GM18858 (cell line): ENCODE data around the gene PITPNB.

Experiments
- ATAC-seq: cut with Tn5 transposase; IDR thresholded peaks from one replicate; pipeline ENCODE4 v1.9.1; 2021; ENCODE audit not compliant: unreplicated experiment

Gene PITPNB

DNA sequence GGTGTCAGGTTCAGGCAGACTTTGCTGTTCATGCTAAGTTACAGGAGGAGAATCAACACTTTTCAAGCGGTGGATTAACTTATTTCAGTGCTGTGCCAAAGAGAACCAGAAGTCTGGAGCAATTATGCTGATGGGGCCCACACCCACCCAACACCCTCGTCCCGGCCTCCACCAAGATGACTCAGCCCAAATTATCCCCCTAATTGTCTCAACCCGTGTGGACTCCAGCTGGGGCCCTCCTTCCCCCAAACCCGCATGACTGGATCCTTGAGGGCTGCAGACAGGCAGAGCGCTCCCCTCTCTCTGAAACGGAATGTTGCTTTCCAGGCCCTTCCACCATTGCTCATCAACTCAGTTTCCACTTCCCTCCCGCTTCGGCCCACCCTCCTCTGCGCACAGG lies 82.9 kb downstream of the PITPNB start:
- no peak for ATAC-seq

DNA sequence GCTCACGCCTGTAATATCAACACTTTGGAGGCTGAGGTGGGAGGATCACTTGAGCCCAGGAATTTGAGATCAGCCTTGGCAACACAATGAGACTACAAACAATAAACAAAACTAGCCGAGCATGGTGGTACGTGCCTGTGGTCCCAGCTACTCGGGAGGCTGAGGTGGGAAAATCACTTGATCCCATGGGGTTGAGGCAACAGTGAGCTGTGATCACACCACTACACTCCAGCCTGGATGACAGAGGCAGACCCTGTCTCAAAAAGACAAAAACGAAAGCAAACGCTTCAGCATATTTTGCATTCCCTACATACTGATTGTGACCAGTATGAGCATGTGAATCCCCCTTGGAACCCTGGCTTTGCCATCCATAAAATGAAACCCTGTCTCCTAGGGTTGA lies 83.6 kb downstream of the PITPNB start:
- ATAC-seq: no peak

DNA sequence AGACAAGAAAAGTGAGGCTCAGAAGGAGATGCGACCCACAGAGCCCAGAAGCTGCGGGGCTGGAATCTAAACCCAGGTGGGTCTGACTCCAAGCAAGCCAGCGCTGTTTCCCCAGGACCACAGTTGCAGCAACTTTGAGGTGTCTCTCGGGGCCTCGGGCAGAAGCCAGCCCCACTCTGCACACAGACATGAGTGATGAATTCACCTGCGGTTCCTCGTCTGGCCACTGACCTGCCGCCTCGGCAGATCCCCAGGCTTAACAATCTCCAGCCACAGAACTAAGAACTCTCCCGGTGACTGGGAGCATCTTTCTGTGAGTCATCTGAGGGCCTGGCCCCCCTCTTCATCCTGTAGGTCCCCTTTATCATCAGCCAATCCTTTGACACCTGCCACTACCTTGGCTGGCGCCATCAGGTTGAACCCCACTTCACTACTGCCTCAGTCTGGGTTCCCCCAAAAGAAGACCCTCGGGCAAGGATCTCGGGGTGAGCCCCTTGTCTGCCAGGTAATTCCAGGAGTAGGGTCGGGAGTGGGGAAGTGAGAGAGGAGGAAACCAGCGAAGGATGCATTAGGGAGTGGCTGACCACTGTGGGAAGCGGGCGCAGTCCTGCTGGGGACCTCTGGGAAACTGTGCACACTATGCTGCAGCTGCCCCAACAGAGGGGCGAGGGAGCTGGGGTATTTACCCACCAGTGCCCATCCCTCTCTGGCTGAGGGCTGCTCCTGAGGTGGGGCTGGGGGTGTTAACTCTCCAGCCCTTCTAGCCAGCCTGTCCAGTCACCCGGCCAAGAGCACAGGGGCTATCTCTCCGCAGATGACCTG lies 84.5 kb downstream of the PITPNB start:
- ATAC-seq: no peak

DNA sequence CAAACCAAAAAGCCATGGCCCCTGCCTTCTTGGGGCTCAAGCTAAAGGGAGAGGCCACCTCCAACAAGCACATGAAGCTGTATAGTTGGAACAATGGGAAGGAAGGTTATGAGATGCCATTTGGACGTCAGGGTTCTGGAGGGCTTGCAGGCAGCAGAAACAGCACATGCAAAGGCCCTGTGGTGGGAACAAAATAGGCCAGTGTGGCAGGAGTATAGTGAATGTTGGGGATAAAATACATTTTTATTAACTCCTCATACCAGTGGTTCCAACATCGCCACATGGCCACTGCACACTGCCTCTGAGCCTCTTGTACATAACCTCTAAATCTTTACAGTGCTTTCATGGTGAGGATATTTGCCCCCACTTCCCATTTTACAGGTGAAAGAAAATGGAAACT lies 85.3 kb downstream of the PITPNB start:
- ATAC-seq: no peak

DNA sequence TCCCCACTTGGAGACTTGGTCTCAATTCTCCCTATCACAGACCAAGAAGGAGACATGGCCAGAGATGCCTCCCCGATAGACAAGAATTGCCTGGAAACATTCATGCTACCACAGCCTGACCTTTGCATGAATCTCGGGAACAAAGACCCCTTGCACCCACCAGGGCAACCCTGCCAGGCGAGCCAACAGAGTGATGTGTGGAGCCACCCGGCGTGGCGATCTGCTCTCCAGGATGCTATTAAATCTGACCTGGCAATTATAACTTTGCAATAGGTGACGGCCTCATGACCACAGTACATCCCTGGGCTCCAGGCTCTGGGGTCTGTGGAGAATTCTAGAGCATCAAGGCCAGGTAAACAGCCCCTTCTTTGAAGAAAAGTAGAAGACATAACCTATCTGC lies 86.5 kb downstream of the PITPNB start:
- no peak for ATAC-seq

DNA sequence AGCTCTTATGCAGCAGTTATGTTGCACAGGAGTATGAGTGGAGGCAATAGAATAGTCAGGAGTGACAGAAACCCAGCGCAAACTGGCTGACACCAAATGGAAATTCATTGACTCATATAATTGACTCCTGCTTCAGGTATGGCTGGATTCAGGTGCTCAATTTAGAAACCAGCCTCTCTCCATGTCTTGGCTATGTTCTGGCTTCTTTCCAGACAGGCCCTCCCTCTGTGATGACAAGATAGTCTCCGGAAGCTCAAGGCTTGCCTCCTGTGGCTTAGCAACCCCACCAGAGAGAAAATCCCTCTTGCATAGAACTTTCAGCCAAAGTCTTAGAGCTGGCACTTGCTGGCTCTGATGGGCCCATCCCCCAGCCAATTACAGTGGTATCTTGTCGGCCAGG lies 89.4 kb downstream of the PITPNB start:
- no peak for ATAC-seq

DNA sequence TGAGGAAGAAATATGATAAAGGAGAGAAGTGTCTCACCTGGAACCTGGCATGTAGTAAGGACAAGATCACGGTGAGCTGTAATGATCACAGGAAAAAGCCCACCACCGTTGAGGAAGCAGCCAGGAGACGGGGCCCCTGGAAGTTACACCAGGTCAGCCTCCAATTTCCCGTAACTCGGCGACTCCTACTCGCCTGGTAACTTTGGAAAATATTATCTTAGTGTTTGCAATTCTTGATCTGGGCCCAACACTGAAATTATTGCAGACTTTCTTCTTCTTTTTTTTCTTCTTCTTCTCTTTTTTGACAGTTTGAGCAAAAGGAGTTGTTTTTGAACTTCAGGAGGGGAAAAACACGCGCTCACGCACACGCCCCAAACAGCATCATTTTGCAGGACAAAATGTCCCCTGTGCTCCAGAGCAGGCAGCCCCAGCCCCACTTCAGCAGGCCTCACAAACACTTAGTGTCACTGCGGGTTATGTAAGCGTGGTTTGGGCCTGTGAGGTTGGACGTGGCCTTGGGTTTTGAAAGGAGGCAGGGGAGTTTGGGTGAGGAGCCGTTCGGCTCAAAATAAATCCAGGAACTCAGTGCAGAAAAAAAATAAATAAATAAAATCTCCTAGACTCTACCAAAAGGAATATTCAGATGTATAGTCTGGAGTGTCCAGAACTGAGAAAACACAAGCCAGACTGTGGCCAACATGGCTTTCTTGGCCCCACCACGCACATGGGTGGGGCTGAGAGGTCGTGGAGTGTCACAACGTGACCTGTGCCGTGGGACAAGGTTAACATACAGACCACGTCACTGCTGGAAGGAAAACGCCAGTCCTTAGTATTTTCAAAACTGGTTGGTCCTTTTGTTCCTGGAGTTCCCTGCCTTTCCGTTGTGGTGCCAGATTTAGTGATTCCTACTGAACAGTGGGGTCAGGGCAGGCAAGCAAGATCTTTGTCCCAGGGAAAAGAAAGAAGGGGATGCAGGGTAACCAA lies 91.2 kb downstream of the PITPNB start:
- ATAC-seq: no peak

DNA sequence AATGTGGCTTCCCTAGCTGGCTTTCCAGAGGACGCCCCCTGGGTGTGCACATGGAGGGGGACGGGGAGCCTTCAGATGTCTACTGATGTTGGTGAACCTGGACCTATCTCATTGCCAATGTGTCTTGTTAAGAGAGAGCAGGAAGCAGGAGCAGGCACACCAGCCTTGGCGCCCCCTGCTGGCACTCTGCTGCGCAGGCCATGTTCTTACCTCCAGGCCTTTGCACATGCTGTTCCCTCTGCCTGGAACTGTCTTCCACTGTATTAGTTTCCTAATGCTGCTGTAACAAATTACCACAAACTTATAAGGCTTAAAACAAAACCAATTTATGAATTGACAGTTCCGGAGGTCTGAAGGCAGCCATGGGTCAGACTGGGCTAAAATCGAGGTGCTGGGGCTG lies 93.9 kb downstream of the PITPNB start:
- ATAC-seq: no peak

DNA sequence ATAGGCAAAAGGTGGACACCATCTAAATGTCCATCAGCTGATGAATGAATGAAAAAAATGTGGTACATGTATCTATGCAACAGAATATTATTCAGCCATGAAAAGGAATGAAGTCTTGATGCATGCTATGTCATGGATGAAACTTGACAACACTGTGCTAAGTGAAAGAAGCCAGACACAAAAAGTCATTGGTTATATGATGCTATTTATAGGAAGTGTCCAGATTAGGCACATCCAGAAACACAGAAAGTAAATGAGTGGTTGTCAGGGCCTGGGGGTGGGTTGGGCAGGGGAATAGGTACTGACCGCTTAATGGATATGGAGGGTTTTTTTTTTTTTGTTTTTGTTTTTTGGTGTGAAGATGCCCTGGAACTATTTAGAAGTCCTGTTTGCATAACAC lies 95.8 kb downstream of the PITPNB start:
- no peak for ATAC-seq

DNA sequence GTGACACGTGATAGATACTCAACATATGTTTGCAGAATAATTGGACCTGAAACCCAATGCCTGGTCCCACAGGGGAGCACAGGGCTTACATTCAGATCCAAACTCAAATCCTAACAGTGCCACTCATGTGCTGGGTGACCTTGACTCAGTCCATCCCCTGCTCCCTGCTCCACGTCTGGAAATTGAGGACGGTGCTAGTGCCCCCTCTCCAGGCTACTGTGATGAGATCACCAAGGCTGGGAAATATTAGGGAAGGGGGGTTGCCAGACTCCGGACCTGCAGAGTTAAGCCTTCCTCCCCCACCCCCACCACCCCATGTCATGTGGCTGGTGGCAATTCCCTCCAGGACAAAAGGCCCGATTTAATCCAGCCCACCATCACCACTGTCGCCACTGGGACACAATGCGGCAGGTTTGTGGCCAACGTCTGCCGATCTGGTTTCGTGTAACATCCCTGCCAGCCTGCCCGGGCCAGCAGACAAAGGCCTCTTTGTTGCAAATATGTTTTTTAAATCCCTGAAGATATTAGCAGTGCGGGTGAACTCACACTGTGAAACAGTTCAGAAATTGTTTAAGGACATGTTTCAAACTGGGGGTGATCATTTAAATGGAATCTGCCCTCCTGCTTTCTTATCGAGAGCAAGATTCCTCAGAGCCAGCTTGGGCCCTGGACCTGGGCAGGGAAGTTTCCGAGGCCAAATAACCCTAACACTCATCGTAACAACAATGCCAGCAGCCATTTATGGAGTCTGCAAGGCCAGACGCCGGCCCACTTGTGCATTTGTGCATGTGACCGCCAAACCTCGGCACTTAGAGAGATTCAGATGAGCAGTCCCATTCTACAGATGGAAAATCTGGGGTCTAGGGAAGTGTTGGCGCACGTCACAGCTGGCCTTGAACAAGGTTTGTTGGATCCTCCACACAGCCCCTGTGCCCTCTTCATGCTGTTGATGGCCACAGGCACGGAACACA lies 97.9 kb downstream of the PITPNB start:
- ATAC-seq: no peak

DNA sequence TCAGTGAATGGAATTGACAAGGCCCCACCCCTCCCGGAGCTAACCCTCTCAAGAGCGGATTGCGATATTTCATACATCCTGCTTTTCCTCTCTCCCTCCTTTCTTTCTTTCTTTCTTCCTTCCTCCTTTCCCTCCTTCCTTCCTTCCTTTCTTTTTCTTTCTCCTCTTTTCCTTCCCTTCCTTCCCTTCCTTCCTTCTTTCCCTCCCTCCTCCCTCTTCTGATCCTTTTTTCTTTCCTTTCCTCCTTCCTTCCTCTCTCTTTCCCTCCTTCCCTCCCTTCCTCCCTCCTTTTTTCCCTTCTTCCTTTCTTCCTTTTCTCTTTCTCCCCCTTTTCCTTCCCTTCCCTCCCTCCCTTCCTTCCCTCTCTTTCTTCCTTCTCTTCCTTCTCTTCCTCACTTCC lies 102.5 kb downstream of the PITPNB start:
- no peak for ATAC-seq

DNA sequence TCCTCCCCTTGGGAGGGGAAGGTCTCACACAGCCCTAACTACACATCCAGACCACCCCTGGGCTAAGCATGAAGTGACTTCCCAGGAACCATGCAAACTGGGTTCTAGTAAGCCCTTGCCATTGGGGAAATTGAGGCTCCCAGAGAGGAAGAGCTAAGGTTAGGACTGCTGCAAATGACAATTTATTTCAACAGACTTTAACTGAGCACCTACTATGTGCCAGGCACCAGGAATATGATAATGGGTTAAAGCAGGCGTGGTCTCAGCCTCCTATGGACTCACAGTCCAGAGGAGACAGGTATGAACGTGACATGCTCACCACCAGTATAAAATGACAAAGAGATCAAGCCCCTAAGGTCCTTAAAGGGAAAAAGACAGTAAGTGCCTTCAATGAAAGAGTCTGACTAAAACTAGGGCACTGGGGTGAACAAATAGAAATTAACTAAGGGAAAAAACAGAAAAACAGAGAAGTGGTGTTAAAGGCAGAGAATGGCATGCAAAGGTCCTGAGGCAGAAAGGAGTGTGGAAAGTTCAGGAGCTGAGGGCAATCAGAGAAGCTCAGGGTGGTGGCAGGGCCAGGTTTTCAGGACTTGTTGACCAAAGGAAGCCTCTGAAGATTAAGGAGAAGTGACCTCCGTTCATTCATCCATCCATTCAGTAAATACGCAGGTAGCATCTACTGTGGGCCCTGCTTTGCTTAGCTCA lies 103.1 kb downstream of the PITPNB start:
- ATAC-seq: no peak

DNA sequence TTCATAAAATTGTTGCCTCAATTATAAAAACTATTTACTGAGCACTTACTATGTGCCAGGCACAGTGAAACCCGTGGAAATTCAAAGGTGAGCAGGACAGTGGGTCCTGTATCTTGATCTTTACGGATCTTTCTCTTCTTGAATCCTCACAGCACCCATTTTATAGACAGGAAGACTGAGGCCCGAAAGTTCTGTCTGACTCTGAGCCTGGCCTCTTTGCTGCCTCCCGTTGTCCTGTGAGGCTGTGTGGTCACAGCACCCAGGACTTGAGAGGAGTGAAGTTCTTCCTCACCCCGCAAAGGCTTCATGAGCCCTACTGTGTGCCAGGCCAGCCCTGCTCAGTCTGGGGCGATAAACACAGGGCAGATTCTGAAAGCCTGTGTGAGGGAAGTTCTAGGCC lies 104.1 kb downstream of the PITPNB start:
- ATAC-seq: no peak

DNA sequence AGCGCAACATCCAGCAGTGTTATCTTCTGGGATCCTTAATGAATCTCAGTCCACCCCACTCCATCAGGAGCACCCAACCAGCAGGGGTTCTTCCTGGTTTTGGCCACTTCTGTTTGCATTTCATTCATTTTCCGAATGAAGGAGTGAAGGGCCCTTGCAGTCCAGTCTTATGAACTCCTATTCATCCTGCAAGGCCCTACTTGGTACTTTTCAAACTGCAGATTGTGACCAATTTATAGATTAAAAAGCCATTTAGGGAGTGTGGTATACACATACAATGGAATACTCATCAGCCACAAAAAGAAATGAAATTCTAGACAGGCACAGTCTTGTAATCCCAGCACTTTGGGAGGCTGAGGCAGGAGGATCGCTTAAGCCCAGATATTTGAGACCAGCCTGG lies 107.3 kb downstream of the PITPNB start:
- ATAC-seq: no peak

DNA sequence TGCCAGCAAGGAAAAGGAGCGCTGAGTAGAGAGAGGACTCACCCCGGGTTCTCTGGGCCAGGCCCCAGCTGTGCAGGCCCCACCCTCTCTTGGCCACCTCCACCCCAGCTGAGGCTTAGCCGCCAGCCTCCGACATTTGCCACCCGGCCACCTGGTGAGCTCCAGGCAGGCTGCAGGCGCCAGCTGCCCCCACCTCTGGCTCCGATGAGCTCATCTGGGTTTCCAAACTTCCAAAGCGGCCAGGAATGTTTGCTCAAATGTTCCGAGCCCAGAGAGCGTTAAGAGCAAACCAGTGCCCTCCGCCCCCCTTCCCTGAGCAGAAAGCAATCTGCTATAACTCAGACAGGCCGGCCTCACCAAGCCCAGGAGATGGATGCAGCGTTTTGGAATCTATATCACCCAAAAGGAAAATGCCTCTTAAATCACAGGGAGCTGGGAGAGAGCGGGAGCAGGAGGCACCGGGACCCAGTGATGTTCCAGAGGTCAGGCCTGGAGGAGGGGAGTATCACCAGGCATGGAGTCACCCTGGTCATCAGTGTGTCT lies 108.4 kb downstream of the PITPNB start:
- no peak for ATAC-seq

DNA sequence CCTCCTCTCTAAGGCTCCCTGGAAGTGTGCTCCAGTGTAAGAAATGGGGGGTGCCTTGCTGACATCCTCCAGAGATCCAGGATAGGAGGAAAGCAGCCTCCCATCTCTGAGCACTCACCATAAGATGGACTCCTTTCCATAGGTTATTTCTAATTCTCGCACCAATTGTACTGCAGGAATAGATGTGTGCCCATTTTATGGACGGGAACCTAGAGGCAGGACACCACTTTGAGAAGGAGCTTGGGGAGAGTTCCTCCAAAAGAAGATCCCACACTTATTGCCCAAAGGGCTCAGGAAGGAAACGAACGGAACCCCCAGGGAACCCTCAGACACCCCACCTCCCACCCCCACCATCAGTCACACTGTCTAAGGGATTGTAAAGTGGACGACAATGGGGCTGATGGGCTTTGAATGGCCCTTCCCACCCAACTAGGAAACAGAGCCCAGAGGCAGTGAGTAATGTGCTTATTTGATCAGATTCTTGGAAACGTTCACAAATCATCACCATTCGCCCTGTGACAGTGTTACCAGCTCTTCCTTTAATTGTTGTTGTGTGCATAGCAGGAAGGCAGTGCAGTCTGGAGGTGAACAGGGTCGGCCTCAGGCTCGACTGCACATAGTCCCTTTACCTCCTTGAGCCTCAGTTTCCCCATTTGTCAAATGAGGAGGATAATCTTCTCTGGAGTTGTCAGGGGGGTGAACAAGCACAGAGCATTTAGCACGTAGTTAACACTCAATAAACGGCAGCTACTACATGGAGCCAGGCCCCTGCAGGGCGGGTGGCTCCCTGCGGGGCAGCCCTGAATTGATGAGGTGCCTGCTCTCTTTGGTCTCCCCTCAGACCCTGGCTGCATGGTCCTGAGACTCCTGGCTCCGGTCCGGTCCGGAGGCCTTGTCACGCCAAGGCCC lies 109.1 kb downstream of the PITPNB start:
- no peak for ATAC-seq

DNA sequence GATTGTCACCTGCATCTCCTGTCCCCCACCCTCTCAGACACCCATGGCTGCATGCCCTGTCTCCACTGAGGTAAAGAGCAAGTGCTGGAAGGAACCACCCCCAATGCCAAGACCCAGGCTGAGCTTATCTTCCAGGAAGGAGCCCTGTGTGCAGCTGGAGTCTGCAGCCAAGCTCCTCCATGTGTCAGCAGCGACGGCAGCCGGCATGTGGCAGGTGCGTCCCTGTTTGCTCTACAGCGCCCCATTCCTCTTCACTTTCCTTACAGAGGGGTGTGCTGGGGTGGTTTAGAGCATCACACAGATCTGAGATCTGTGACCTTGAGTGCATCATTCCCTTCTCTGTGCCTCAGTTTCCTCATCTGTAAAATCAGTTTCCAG lies 109.8 kb downstream of the PITPNB start:
- no peak for ATAC-seq

DNA sequence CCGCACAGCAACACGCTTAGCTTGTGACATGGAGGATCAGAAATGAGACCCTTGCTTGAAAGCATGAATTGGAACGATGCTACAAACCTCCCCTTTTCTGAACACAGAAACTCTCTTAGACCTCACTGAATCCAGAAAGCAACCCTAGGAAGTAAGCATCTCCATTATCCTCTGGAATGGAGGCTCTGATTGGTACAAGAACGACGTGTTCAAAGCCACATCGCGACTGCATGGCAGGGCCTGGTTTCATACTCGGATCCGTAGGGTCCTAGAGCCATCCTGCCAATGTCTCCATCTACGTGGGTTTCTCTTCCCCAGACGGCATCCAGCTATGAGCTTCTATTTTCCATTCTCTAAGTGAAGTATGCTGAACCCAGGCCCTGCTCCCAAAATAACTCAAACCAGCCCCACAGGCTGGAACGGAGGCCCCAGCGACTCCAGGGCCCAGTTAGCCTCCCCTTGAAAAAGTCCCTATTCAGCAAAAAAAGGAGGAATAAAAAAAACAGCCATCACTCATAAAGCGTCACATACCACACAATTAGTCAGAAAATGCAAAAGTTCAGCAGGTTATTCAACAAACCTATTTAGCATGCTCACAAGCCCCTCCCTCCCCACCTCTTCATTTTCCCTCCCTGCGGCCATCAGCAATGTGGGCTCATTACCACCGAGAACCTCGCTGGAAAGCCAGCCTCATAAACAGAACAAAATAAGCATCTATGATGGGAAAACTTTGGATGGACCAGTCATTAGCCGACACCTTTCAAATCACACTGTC lies 110.4 kb downstream of the PITPNB start:
- no peak for ATAC-seq
